Prostate gland (tissue), 2 donors: ENCODE measurements around the gene KCNQ1. TPM values are rescaled to one million over a fixed set of nuclear protein-coding genes. Genes with fewer than 3 reads are reported as not detected.

Experiments
- DNase-seq: peaks from one replicate; pipeline ENCODE4 v3.0.0-alpha.2; 2019; ENCODE audit warnings: low spot score
- H3K27ac ChIP-seq, 2 donors: fragments of 200-600 bp; sonication (generic); 2 replicates each; pipeline ENCODE4 v1.5.1; 2017 to 2019
- H3K27me3 ChIP-seq: fragments of 200-600 bp; sonication (generic); replicated peaks from 2 replicates; pipeline ENCODE4 v1.5.1; 2019; ENCODE audit not compliant: insufficient read depth
- H3K36me3 ChIP-seq, 2 donors: fragments of 200-600 bp; sonication (generic); 1 replicate in 1 of 2; 2 replicates in 1 of 2; pipeline versions ENCODE4 v1.5.1 to v1.8.1; 2017 to 2019
- H3K4me1 ChIP-seq: fragments of 200-600 bp; sonication (generic); replicated peaks from 2 replicates; pipeline ENCODE4 v1.5.1; 2019
- H3K4me3 ChIP-seq, 2 donors: fragments of 200-600 bp; sonication (generic); 2 replicates each; pipeline ENCODE4 v1.5.1; 2017 to 2019
- H3K9me3 ChIP-seq: fragments of 200-600 bp; sonication (generic); 2 replicates; pipeline ENCODE4 v1.5.1; 2017
- POLR2A ChIP-seq: fragments of 450-650 bp; IDR thresholded peaks from one replicate; pipeline ENCODE4 v1.6.1; 2016; ENCODE audit warnings: antibody characterized with exemption, mild to moderate bottlenecking
- POLR2AphosphoS5 ChIP-seq: sonication (generic); formaldehyde crosslinking; IDR thresholded peaks from one replicate; pipeline ENCODE4 v1.6.1; 2017; ENCODE audit warnings: antibody characterized with exemption
- WGBS: methylation state at CpG from one replicate; pipeline ENCODE4 v1.1.5; 2018; 5-methylcytosine and 5-hydroxymethylcytosine counted together
- intact Hi-C: fragments of 100-400 bp; cut with DNase I; formaldehyde crosslinking; loops from one replicate; pipeline ENCODE4 v1.14.2; 2022
- total RNA-seq, 2 donors: library from RNA; depleted of rRNA; stranded (reverse); fragments of >200 nt; gene quantifications; one replicate each; pipeline ENCODE4 v1.1.0, GENCODE V29; 2016
- TF ChIP-seq, protein P1 (sequence below), 4 experiments: fragments of 200-600 bp in 2 of 4; fragments of 450-650 bp in 2 of 4; sonication (generic) in 2 of 4; IDR thresholded peaks; 1 replicate in 3 of 4; 2 replicates in 1 of 4; pipeline ENCODE4 v1.5.1; 2016 to 2019; ENCODE audit warnings: antibody characterized with exemption in 4 of 4, mild to moderate bottlenecking in 2 of 4, moderate library complexity in 2 of 4

The KCNQ1 gene
- total RNA-seq, 2 donors from 2014 or later, result 10.0 to 33.8 TPM

DNA sequence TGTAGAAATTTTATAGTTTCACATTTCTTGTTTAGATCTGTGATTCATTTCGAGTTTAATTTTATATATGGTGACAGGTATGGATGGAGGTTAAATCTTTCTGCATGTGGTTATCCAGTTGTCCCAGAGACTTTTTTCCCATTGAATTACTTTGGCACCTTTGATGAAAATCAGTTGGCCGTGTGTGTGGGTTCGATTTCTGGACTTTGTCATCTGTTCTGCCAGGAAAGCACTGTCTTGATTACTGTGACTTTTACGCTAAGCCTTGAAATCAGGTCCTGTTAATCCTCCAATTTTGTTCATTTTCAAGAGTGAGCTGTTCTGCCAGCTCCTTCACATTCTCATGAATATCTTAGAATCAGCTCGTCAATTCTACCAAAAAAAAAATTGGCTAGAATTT is 107.4 kb downstream of the KCNQ1 start:
- no peaks in the 10 kb centered on the region for H3K27me3 ChIP-seq
- intact Hi-C loops, result no loop called here
- no peaks in the 10 kb centered on the region for H3K4me1 ChIP-seq

GRCh38 chr11:2553198-2553597 is 108.4 kb downstream of the KCNQ1 start:
- H3K27me3 ChIP-seq, result no peaks in the 10 kb centered on the region
- H3K27ac ChIP-seq, result no peak overlapping the region
- no peaks in the 10 kb centered on the region for H3K4me1 ChIP-seq
- intact Hi-C loops, result no loop called here
- H3K36me3 ChIP-seq, result no peaks in the 10 kb centered on the region
- 94% methylated on average over 2 of the region's 2 CpGs for WGBS
- TF ChIP-seq POLR2A, result no peak
- TF ChIP-seq, protein P1, sequence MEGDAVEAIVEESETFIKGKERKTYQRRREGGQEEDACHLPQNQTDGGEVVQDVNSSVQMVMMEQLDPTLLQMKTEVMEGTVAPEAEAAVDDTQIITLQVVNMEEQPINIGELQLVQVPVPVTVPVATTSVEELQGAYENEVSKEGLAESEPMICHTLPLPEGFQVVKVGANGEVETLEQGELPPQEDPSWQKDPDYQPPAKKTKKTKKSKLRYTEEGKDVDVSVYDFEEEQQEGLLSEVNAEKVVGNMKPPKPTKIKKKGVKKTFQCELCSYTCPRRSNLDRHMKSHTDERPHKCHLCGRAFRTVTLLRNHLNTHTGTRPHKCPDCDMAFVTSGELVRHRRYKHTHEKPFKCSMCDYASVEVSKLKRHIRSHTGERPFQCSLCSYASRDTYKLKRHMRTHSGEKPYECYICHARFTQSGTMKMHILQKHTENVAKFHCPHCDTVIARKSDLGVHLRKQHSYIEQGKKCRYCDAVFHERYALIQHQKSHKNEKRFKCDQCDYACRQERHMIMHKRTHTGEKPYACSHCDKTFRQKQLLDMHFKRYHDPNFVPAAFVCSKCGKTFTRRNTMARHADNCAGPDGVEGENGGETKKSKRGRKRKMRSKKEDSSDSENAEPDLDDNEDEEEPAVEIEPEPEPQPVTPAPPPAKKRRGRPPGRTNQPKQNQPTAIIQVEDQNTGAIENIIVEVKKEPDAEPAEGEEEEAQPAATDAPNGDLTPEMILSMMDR (IDR thresholded peaks at IDR 0.05), result no peak
- TF ChIP-seq POLR2AphosphoS5, result no peak
- no peak overlapping the region for H3K4me3 ChIP-seq
- no peak for DNase-seq
- no peaks in the 10 kb centered on the region for H3K9me3 ChIP-seq

More for the DNA sequence above, 107.4 kb downstream of the KCNQ1 start:
- TF ChIP-seq POLR2AphosphoS5, result no peak
- WGBS, result 69% methylated on average over 5 of the region's 5 CpGs
- Histone ChIP-seq H3K27ac (no peak overlapping the region), H3K4me3 (no peak overlapping the region), H3K36me3 (no peaks in the 10 kb centered on the region), H3K9me3 (no peaks in the 10 kb centered on the region)
- no peak for DNase-seq

- WGBS, result 92% methylated on average over 9 of the region's 9 CpGs
- DNase-seq, result no peak
- Histone ChIP-seq H3K4me3 (no peak overlapping the region), H3K36me3 (no peaks in the 10 kb centered on the region), H3K27ac (no peak overlapping the region), H3K27me3 (no peaks in the 10 kb centered on the region), H3K9me3 (no peaks in the 10 kb centered on the region), H3K4me1 (no peaks in the 10 kb centered on the region)
- intact Hi-C loops, result no loop called here
- TF ChIP-seq POLR2AphosphoS5, result no peak
- TF ChIP-seq, protein P1 (IDR thresholded peaks at IDR 0.05), result no peak
- no peak for TF ChIP-seq POLR2A
These were observed 109.1 kb downstream of the KCNQ1 start for GRCh38 chr11:2553886-2554285.

GRCh38 chr11:2554338-2555207 is 109.8 kb downstream of the KCNQ1 start:
- intact Hi-C loops, result no loop called here
- no peak overlapping the region for H3K4me3 ChIP-seq
- no peak overlapping the region for H3K27ac ChIP-seq
- 77% methylated on average over 16 of the region's 16 CpGs for WGBS
- TF ChIP-seq, protein P1 (IDR thresholded peaks at IDR 0.05), result no peak
- no peak for TF ChIP-seq POLR2A
- no peak for TF ChIP-seq POLR2AphosphoS5
- H3K9me3 ChIP-seq, result no peaks in the 10 kb centered on the region
- no peak for DNase-seq
- no peaks in the 10 kb centered on the region for H3K36me3 ChIP-seq
- H3K4me1 ChIP-seq, result no peaks in the 10 kb centered on the region
- no peaks in the 10 kb centered on the region for H3K27me3 ChIP-seq

- no peak overlapping the region for H3K27ac ChIP-seq
- intact Hi-C loops, result no loop called here
- DNase-seq, result no peak
These were observed 110.5 kb downstream of the KCNQ1 start for GRCh38 chr11:2555336-2555735.

More at GRCh38 chr11:2555336-2555735, 110.5 kb downstream of the KCNQ1 start:
- Histone ChIP-seq H3K4me1 (no peaks in the 10 kb centered on the region), H3K27me3 (no peaks in the 10 kb centered on the region), H3K9me3 (no peaks in the 10 kb centered on the region), H3K36me3 (no peaks in the 10 kb centered on the region), H3K4me3 (no peak overlapping the region)
- TF ChIP-seq, protein P1 (IDR thresholded peaks at IDR 0.05), result no peak
- TF ChIP-seq POLR2A, result no peak
- no peak for TF ChIP-seq POLR2AphosphoS5
- 92% methylated on average over 11 of the region's 11 CpGs for WGBS
